Placental pericyte (primary cell): Measurements from ENCODE around the gene RAB15. TPM values are rescaled to one million over a fixed set of nuclear protein-coding genes. Genes with fewer than 3 reads are reported as not detected.

Experiments
- small RNA-seq: library from RNA; depleted of rRNA; stranded (forward); fragments of <200 nt; gene quantifications from one replicate; pipeline ENCODE3, GENCODE V24; 2012; ENCODE audit warnings: low replicate concordance
- total RNA-seq: library from RNA; depleted of rRNA; stranded (reverse); fragments of >200 nt; gene quantifications from 2 replicates; pipeline ENCODE4 v1.2.3, GENCODE V29; 2012

Gene RAB15
- total RNA-seq, result 1.3 and 2.9 TPM in 2 replicates

GRCh38 chr14:64971943-64972791 lies at the start of gene RAB15:
Gene RAB15 (minus strand): TSS chr14:64972336. CDS start chr14:64972076, 260 bp downstream.

GRCh38 chr14:64986648-64987437 lies 14.7 kb upstream of the RAB15 start, which contains the start of gene FNTB:
Gene FNTB (plus strand): TSS chr14:64986895. CDS start chr14:64986954, 59 bp downstream.

GRCh38 chr14:64942531-64943111 lies 29.5 kb downstream of the RAB15 start, which contains the start of gene GPX2:
Gene GPX2 (minus strand): TSS chr14:64942745. CDS start chr14:64942726, 19 bp downstream.

GRCh38 chr14:64914237-64915028 lies 57.7 kb downstream of the RAB15 start, which contains the start of gene CHURC1:
Gene CHURC1 (plus strand): TSS chr14:64914455. CDS start chr14:64914496, 41 bp downstream.

Small RNAs within 50 kb of the gene (small RNA-seq; reads per million reads assigned to genes)
- not detected for gene RPPH1-2P

Other genes starting within 250 kb of the RAB15 start
- gene SPTB, start 92.4 kb downstream of the RAB15 start, total RNA-seq, result 0.22 and 0.57 TPM in 2 replicates
- gene CHURC1, start 57.9 kb downstream of the RAB15 start, total RNA-seq, result 26.6 and 45.1 TPM in 2 replicates
- not detected in 2 replicates for gene GPX2, start 29.6 kb downstream of the RAB15 start, total RNA-seq
- gene FNTB, start 14.6 kb upstream of the RAB15 start, total RNA-seq, result 12.9 and 19.2 TPM in 2 replicates
- gene MAX, start 130.2 kb upstream of the RAB15 start, total RNA-seq, result 49.8 and 82.9 TPM in 2 replicates